ENCODE results near the gene TEX9.

DNA sequence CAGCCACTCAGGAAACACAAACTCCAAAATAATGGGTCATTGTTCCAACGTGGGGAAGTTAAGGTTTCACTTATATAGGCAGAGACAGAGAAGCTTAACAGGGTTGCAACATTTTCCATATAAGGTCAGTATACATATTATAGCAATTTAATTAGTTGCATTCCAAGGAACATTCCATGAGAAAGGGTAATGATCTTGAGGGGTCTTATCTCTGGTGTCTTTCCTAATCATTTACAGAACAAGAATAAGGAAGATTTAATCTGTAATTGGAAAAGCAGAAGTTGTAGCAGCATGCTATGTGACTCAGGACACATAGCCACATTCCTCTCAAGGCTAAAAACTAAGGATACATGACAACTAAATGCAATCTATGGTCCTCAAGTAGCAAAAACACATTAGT is 94.8 kb downstream of the TEX9 start:
- TF ChIP-seq SIN3A (IDR thresholded peaks at IDR 0.05; ENCODE audit: borderline replicate concordance, insufficient read depth, low read length): no peak
- no peak for TF ChIP-seq POLR2AphosphoS5 (IDR thresholded peaks at IDR 0.05; ENCODE audit: low read depth, low read length)
- TF ChIP-seq, protein P1, sequence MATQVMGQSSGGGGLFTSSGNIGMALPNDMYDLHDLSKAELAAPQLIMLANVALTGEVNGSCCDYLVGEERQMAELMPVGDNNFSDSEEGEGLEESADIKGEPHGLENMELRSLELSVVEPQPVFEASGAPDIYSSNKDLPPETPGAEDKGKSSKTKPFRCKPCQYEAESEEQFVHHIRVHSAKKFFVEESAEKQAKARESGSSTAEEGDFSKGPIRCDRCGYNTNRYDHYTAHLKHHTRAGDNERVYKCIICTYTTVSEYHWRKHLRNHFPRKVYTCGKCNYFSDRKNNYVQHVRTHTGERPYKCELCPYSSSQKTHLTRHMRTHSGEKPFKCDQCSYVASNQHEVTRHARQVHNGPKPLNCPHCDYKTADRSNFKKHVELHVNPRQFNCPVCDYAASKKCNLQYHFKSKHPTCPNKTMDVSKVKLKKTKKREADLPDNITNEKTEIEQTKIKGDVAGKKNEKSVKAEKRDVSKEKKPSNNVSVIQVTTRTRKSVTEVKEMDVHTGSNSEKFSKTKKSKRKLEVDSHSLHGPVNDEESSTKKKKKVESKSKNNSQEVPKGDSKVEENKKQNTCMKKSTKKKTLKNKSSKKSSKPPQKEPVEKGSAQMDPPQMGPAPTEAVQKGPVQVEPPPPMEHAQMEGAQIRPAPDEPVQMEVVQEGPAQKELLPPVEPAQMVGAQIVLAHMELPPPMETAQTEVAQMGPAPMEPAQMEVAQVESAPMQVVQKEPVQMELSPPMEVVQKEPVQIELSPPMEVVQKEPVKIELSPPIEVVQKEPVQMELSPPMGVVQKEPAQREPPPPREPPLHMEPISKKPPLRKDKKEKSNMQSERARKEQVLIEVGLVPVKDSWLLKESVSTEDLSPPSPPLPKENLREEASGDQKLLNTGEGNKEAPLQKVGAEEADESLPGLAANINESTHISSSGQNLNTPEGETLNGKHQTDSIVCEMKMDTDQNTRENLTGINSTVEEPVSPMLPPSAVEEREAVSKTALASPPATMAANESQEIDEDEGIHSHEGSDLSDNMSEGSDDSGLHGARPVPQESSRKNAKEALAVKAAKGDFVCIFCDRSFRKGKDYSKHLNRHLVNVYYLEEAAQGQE (IDR thresholded peaks at IDR 0.05; ENCODE audit: insufficient read depth in 1 of 2, low read depth in 2 of 2, low read length in 2 of 2): no peak

Data from PFSK-1 (cell line).